ENCODE data around the gene RNF43. TPM values are rescaled to one million over a fixed set of nuclear protein-coding genes. Genes with fewer than 3 reads are reported as not detected.

The RNF43 gene
- total RNA-seq: 1 to 10 TPM; 4.5 to 8.4 TPM
- 1 to 10 TPM; 4.1 to 5.8 TPM for polyA plus RNA-seq

DNA sequence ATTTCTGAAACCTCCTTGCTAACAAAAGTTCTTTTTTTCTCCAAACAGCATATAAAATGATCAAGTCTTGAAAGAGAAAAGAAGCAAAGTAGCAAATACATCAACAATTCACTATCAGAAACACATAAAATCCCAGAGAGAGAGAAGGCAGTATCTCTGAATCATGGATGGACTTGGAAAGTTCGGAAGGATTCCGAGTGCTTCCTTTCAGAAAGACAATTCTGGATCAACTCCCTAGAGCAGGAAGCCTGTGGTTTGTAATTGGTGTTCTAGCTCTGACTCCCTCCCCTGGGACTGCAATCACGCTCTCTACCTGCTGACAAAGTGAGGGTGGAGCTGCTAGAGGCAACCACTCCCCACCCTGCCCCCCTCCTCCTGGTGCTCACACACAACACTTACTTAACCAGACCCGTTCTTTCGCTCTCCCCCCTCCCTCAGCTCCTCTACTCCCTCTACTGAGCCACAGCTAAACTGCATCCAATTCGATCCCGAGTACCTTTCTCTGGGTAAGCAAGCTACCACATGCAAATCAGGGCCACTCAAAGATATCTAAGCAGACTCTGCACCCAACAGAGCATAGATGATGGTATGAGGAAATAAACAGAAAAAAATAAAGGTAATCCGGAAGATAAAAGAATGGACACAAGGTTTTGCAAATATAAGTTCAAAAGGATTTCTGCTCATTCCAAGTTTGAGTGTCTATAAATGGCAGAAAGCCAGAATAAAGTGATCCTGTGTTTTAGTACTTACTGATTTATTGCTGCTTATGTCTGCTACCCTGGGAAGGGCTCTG, at the start of gene RNF43:
Gene RNF43, minus strand, starts transcription at position 235 of the 793 bp plus-strand sequence. CDS start 1,957 bp downstream, outside the sequence.
- H3K36me3 ChIP-seq (ENCODE audit: control insufficient read depth in 4 of 4, insufficient read depth in 3 of 4, low read depth in 1 of 4, low read length in 3 of 4): no peaks in the 10 kb centered on the region
- peak; percentile 82 for DNase-seq (ENCODE audit: low spot score)
- WGBS: 3% methylated on average over 8 of the region's 8 CpGs
- peak within 1 kb of the TSS; percentile 63 to 75 for H3K27ac ChIP-seq (ENCODE audit: low read depth in 1 of 2, low read length in 2 of 2)
- no peaks in the 10 kb centered on the region for H3K27me3 ChIP-seq (ENCODE audit: control insufficient read depth in 4 of 4, insufficient read depth in 4 of 4, low read length in 3 of 4)
- peak within 1 kb of the TSS; percentile 41 to 56 (median 55) for H3K4me3 ChIP-seq (ENCODE audit: low read depth in 1 of 3, low read length in 3 of 3)
- H3K4me1 ChIP-seq (ENCODE audit: control insufficient read depth in 4 of 4, insufficient read depth in 4 of 4, low read length in 3 of 4): peaks cover 0 to 30% (median 24%) of the 10 kb centered on the region in 4 donors
- TF ChIP-seq GABPA (IDR thresholded peaks at IDR 0.05 in 1 of 2, conservative IDR thresholded peaks at IDR 0.05 in 1 of 2): peak; percentile 60 to 89
- peak; percentile 62 to 76 for TF ChIP-seq RXRA (IDR thresholded peaks at IDR 0.05)
- TF ChIP-seq HNF4G (IDR thresholded peaks at IDR 0.05): peak; percentile 76
- TF ChIP-seq, protein P1, sequence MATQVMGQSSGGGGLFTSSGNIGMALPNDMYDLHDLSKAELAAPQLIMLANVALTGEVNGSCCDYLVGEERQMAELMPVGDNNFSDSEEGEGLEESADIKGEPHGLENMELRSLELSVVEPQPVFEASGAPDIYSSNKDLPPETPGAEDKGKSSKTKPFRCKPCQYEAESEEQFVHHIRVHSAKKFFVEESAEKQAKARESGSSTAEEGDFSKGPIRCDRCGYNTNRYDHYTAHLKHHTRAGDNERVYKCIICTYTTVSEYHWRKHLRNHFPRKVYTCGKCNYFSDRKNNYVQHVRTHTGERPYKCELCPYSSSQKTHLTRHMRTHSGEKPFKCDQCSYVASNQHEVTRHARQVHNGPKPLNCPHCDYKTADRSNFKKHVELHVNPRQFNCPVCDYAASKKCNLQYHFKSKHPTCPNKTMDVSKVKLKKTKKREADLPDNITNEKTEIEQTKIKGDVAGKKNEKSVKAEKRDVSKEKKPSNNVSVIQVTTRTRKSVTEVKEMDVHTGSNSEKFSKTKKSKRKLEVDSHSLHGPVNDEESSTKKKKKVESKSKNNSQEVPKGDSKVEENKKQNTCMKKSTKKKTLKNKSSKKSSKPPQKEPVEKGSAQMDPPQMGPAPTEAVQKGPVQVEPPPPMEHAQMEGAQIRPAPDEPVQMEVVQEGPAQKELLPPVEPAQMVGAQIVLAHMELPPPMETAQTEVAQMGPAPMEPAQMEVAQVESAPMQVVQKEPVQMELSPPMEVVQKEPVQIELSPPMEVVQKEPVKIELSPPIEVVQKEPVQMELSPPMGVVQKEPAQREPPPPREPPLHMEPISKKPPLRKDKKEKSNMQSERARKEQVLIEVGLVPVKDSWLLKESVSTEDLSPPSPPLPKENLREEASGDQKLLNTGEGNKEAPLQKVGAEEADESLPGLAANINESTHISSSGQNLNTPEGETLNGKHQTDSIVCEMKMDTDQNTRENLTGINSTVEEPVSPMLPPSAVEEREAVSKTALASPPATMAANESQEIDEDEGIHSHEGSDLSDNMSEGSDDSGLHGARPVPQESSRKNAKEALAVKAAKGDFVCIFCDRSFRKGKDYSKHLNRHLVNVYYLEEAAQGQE (IDR thresholded peaks at IDR 0.05): peak; percentile 94
- no peak for TF ChIP-seq NR2F2 (IDR thresholded peaks at IDR 0.05)
- TF ChIP-seq, protein P2, sequence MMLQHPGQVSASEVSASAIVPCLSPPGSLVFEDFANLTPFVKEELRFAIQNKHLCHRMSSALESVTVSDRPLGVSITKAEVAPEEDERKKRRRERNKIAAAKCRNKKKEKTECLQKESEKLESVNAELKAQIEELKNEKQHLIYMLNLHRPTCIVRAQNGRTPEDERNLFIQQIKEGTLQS (IDR thresholded peaks at IDR 0.05): peak; percentile 45
- peak; percentile 23 for TF ChIP-seq FOXA2 (IDR thresholded peaks at IDR 0.05)
- peak; percentile 80 for TF ChIP-seq SP1 (IDR thresholded peaks at IDR 0.05)
- peak in 1 of 2 donors; percentile 46 for TF ChIP-seq EGR1 (IDR thresholded peaks at IDR 0.05; ENCODE audit: low read depth in 2 of 2)
- TF ChIP-seq, protein P3, sequence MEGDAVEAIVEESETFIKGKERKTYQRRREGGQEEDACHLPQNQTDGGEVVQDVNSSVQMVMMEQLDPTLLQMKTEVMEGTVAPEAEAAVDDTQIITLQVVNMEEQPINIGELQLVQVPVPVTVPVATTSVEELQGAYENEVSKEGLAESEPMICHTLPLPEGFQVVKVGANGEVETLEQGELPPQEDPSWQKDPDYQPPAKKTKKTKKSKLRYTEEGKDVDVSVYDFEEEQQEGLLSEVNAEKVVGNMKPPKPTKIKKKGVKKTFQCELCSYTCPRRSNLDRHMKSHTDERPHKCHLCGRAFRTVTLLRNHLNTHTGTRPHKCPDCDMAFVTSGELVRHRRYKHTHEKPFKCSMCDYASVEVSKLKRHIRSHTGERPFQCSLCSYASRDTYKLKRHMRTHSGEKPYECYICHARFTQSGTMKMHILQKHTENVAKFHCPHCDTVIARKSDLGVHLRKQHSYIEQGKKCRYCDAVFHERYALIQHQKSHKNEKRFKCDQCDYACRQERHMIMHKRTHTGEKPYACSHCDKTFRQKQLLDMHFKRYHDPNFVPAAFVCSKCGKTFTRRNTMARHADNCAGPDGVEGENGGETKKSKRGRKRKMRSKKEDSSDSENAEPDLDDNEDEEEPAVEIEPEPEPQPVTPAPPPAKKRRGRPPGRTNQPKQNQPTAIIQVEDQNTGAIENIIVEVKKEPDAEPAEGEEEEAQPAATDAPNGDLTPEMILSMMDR (IDR thresholded peaks at IDR 0.05; ENCODE audit: low read depth, low read length, missing input control): peak; percentile 92
- TF ChIP-seq TAF1 (conservative IDR thresholded peaks at IDR 0.05): peak; percentile 98
- TF ChIP-seq RAD21 (IDR thresholded peaks at IDR 0.05): peak; percentile 98
- TF ChIP-seq, protein P4, sequence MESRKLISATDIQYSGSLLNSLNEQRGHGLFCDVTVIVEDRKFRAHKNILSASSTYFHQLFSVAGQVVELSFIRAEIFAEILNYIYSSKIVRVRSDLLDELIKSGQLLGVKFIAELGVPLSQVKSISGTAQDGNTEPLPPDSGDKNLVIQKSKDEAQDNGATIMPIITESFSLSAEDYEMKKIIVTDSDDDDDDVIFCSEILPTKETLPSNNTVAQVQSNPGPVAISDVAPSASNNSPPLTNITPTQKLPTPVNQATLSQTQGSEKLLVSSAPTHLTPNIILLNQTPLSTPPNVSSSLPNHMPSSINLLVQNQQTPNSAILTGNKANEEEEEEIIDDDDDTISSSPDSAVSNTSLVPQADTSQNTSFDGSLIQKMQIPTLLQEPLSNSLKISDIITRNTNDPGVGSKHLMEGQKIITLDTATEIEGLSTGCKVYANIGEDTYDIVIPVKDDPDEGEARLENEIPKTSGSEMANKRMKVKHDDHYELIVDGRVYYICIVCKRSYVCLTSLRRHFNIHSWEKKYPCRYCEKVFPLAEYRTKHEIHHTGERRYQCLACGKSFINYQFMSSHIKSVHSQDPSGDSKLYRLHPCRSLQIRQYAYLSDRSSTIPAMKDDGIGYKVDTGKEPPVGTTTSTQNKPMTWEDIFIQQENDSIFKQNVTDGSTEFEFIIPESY (IDR thresholded peaks at IDR 0.05): no peak
- TF ChIP-seq, protein P5, sequence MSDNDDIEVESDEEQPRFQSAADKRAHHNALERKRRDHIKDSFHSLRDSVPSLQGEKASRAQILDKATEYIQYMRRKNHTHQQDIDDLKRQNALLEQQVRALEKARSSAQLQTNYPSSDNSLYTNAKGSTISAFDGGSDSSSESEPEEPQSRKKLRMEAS (IDR thresholded peaks at IDR 0.05): peak; percentile 45
- TF ChIP-seq FOXA1 (IDR thresholded peaks at IDR 0.05): peak; percentile 49
- TF ChIP-seq JUND (IDR thresholded peaks at IDR 0.05): peak in 1 of 2 donors; percentile 63
- peak; percentile 73 to 81 for TF ChIP-seq HNF4A (conservative IDR thresholded peaks at IDR 0.05)
- peak; percentile 68 for TF ChIP-seq YY1 (IDR thresholded peaks at IDR 0.05)
- H3K9me3 ChIP-seq (ENCODE audit: control insufficient read depth in 4 of 4, low read length in 3 of 4): no peaks in the 10 kb centered on the region
- peak within 1 kb of the TSS; percentile 65 to 88 for H3K9ac ChIP-seq (ENCODE audit: low read depth in 1 of 2, low read length in 2 of 2)
